Effector memory CD8-positive, alpha-beta T cell (primary cell): ENCODE results near the gene ARMC5.
A peak's percentile ranks its signal among the peaks of the same experiment; 100 is the strongest.
"Not testable (repeated sequence)": the region's sequence is repeated elsewhere in the genome, so short reads cannot be mapped to it uniquely, and the experiment has no call there.

Experiments used
- ATAC-seq: fragments of 150-1000 bp; cut with Tn5 transposase; replicated peaks from 2 replicates; pipeline ENCODE4 v1.10.0; 2021; ENCODE audit warnings: mild to moderate bottlenecking, moderate library complexity
- DNase-seq, 3 experiments: peaks; one replicate each; pipeline ENCODE4 v3.0.0; 2021
- H3K27ac Mint-ChIP-seq, 2 donors: one replicate each; pipeline ENCODE4 v1.8.0; 2022; ENCODE audit warnings: mild to moderate bottlenecking in 2 of 2, mixed read lengths in 2 of 2, moderate library complexity in 2 of 2
- H3K27me3 Mint-ChIP-seq, 2 donors: one replicate each; pipeline ENCODE4 v1.8.0; 2022; ENCODE audit warnings: mixed read lengths in 2 of 2
- H3K36me3 Mint-ChIP-seq: one replicate; pipeline ENCODE4 v1.8.0; 2022; ENCODE audit warnings: mild to moderate bottlenecking, moderate library complexity, mixed read lengths; ENCODE audit not compliant: insufficient read depth
- H3K4me1 Mint-ChIP-seq, 2 donors: one replicate each; pipeline ENCODE4 v1.8.0; 2022; ENCODE audit warnings: low read depth in 2 of 2, mixed read lengths in 2 of 2
- H3K4me3 Mint-ChIP-seq, 2 donors: one replicate each; pipeline ENCODE4 v1.8.0; 2022; ENCODE audit warnings: mild to moderate bottlenecking in 2 of 2, mixed read lengths in 2 of 2, moderate library complexity in 2 of 2
- H3K9me3 Mint-ChIP-seq, 2 donors: one replicate each; pipeline ENCODE4 v1.8.0; 2022; ENCODE audit warnings: mixed read lengths in 2 of 2

The ARMC5 gene

GRCh38 chr16:31491778-31492418, 32.6 kb downstream of the ARMC5 start:
- Mint-ChIP-seq H3K4me1 (peaks cover 4 to 6% of the 10 kb centered on the region in 2 donors), H3K36me3 (peaks cover 16% of the 10 kb centered on the region), H3K4me3 (no peak overlapping the region), H3K27ac (peak overlapping the region in 1 of 2 donors; percentile 55), H3K27me3 (no peaks in the 10 kb centered on the region), H3K9me3 (no peaks in the 10 kb centered on the region)
- DNase-seq = no peak
- ATAC-seq = no peak

GRCh38 chr16:31493506-31494125, 34.3 kb downstream of the ARMC5 start:
- Mint-ChIP-seq H3K27ac (no peak overlapping the region), H3K9me3 (no peaks in the 10 kb centered on the region), H3K4me1 (peaks cover 2 to 10% of the 10 kb centered on the region in 2 donors), H3K27me3 (no peaks in the 10 kb centered on the region), H3K36me3 (peaks cover 23% of the 10 kb centered on the region), H3K4me3 (no peak overlapping the region)
- ATAC-seq (no peak), DNase-seq (no peak)

- H3K27ac Mint-ChIP-seq = peak overlapping the region in 1 of 2 donors; percentile 83
- H3K36me3 Mint-ChIP-seq = peaks cover 14% of the 10 kb centered on the region
These were observed 37.4 kb downstream of the ARMC5 start for GRCh38 chr16:31496670-31497069.

GRCh38 chr16:31498493-31498892, 39.2 kb downstream of the ARMC5 start:
- peaks cover 14% of the 10 kb centered on the region for H3K36me3 Mint-ChIP-seq
- H3K27ac Mint-ChIP-seq = no peak overlapping the region
- no peak for ATAC-seq
- no peak overlapping the region for H3K4me3 Mint-ChIP-seq
- H3K27me3 Mint-ChIP-seq = no peaks in the 10 kb centered on the region
- H3K9me3 Mint-ChIP-seq = no peaks in the 10 kb centered on the region
- H3K4me1 Mint-ChIP-seq = peaks cover 3 to 24% of the 10 kb centered on the region in 2 donors
- no peak for DNase-seq

More at GRCh38 chr16:31496670-31497069, 37.4 kb downstream of the ARMC5 start:
- Mint-ChIP-seq H3K9me3 (no peaks in the 10 kb centered on the region), H3K4me1 (peaks cover 3 to 17% of the 10 kb centered on the region in 2 donors), H3K4me3 (no peak overlapping the region), H3K27me3 (no peaks in the 10 kb centered on the region)
- no peak for DNase-seq
- ATAC-seq = no peak

- H3K36me3 Mint-ChIP-seq = peaks cover 19% of the 10 kb centered on the region
- H3K4me3 Mint-ChIP-seq = no peak overlapping the region
- ATAC-seq (no peak), DNase-seq (no peak)
- H3K4me1 Mint-ChIP-seq = peaks cover 3 to 29% of the 10 kb centered on the region in 2 donors
- H3K27me3 Mint-ChIP-seq = no peaks in the 10 kb centered on the region
- no peak overlapping the region for H3K27ac Mint-ChIP-seq
- no peaks in the 10 kb centered on the region for H3K9me3 Mint-ChIP-seq
These were observed 40.6 kb downstream of the ARMC5 start for GRCh38 chr16:31499928-31500327.

GRCh38 chr16:31501226-31501965, 42.1 kb downstream of the ARMC5 start:
- DNase-seq (no peak), ATAC-seq (no peak)
- H3K9me3 Mint-ChIP-seq = no peaks in the 10 kb centered on the region
- no peak overlapping the region for H3K27ac Mint-ChIP-seq
- H3K36me3 Mint-ChIP-seq = peaks cover 15% of the 10 kb centered on the region
- no peaks in the 10 kb centered on the region for H3K27me3 Mint-ChIP-seq
- H3K4me1 Mint-ChIP-seq = peaks cover 3 to 38% of the 10 kb centered on the region in 2 donors
- no peak overlapping the region for H3K4me3 Mint-ChIP-seq

GRCh38 chr16:31501966-31502348, 42.7 kb downstream of the ARMC5 start:
- H3K4me1 Mint-ChIP-seq = peaks cover 3 to 39% of the 10 kb centered on the region in 2 donors
- H3K27me3 Mint-ChIP-seq = no peaks in the 10 kb centered on the region
- no peak overlapping the region for H3K4me3 Mint-ChIP-seq
- H3K27ac Mint-ChIP-seq = no peak overlapping the region
- H3K9me3 Mint-ChIP-seq = no peaks in the 10 kb centered on the region
- DNase-seq (no peak), ATAC-seq (no peak)
- H3K36me3 Mint-ChIP-seq = peaks cover 15% of the 10 kb centered on the region

GRCh38 chr16:31502981-31503380, 43.7 kb downstream of the ARMC5 start:
- ATAC-seq = no peak
- Mint-ChIP-seq H3K36me3 (peaks cover 11% of the 10 kb centered on the region), H3K4me1 (peaks cover 9 to 38% of the 10 kb centered on the region in 2 donors), H3K27me3 (no peaks in the 10 kb centered on the region), H3K27ac (peak overlapping the region in 1 of 2 donors; percentile 17), H3K4me3 (no peak overlapping the region), H3K9me3 (no peaks in the 10 kb centered on the region)
- DNase-seq = no peak

- Mint-ChIP-seq H3K36me3 (peaks cover 12% of the 10 kb centered on the region), H3K4me1 (peaks cover 9 to 37% of the 10 kb centered on the region in 2 donors)
- H3K27ac Mint-ChIP-seq, DNase-seq, H3K9me3 Mint-ChIP-seq, ATAC-seq, H3K4me3 Mint-ChIP-seq, H3K27me3 Mint-ChIP-seq: not testable (repeated sequence)
These were observed 44.3 kb downstream of the ARMC5 start for GRCh38 chr16:31503555-31503954.

GRCh38 chr16:31504159-31504558, 44.9 kb downstream of the ARMC5 start:
- DNase-seq (no peak), ATAC-seq (no peak)
- no peaks in the 10 kb centered on the region for H3K9me3 Mint-ChIP-seq
- no peaks in the 10 kb centered on the region for H3K27me3 Mint-ChIP-seq
- H3K36me3 Mint-ChIP-seq = peaks cover 14% of the 10 kb centered on the region
- H3K4me3 Mint-ChIP-seq = no peak overlapping the region
- peak overlapping the region in 1 of 2 donors; percentile 45 for H3K27ac Mint-ChIP-seq
- peaks cover 15 to 43% of the 10 kb centered on the region in 2 donors for H3K4me1 Mint-ChIP-seq

- Mint-ChIP-seq H3K4me1 (peaks cover 20 to 40% of the 10 kb centered on the region in 2 donors), H3K9me3 (no peaks in the 10 kb centered on the region), H3K4me3 (no peak overlapping the region), H3K27me3 (no peaks in the 10 kb centered on the region), H3K36me3 (peaks cover 14% of the 10 kb centered on the region), H3K27ac (peak overlapping the region; percentile 13 to 45)
- no peak for ATAC-seq
- no peak for DNase-seq
These were observed 46.2 kb downstream of the ARMC5 start for GRCh38 chr16:31505483-31505882.

GRCh38 chr16:31507617-31507928, 48.3 kb downstream of the ARMC5 start:
- Mint-ChIP-seq H3K4me1 (peaks cover 19 to 38% of the 10 kb centered on the region in 2 donors), H3K27ac (peak overlapping the region; percentile 95 to 98), H3K36me3 (peaks cover 14% of the 10 kb centered on the region), H3K4me3 (peak overlapping the region; percentile 91 to 94), H3K27me3 (no peaks in the 10 kb centered on the region), H3K9me3 (no peaks in the 10 kb centered on the region)
- ATAC-seq (peak; percentile 20), DNase-seq (no peak)

- ATAC-seq = peak; percentile 90
- Mint-ChIP-seq H3K4me1 (peaks cover 19 to 33% of the 10 kb centered on the region in 2 donors), H3K4me3 (peak within 1 kb of the TSS; percentile 91 to 94)
These were observed 48.8 kb downstream of the ARMC5 start, which contains the start of gene RUSF1 for GRCh38 chr16:31507929-31508705. Gene RUSF1 (minus strand): TSS chr16:31508391. CDS start chr16:31508373, 18 bp downstream.

More at GRCh38 chr16:31507929-31508705, 48.8 kb downstream of the ARMC5 start, which contains the start of gene RUSF1:
- Mint-ChIP-seq H3K27ac (peak within 1 kb of the TSS; percentile 95 to 98), H3K36me3 (peaks cover 14% of the 10 kb centered on the region), H3K9me3 (no peaks in the 10 kb centered on the region), H3K27me3 (no peaks in the 10 kb centered on the region)
- peak; percentile 68 to 70 (median 69) for DNase-seq
